ENCODE measurements around the gene HNRNPL.
"Not testable (repeated sequence)": the region's sequence is repeated elsewhere in the genome, so short reads cannot be mapped to it uniquely, and the experiment has no call there.

GRCh38 chr19:38797781-38798180 is 52.0 kb downstream of the HNRNPL start:
- not testable (repeated sequence) for TF ChIP-seq CTCF (IDR thresholded peaks at IDR 0.05; ENCODE audit: borderline replicate concordance, extremely low read depth, low read length, poor library complexity, severe bottlenecking); EZH2 (IDR thresholded peaks at IDR 0.05; ENCODE audit: borderline replicate concordance, low read depth, low read length, severe bottlenecking)

All from DND-41 (cell line).